Measurements from ENCODE around the gene NF2.
A peak's percentile ranks its signal among the peaks of the same experiment; 100 is the strongest.

Gene NF2

DNA sequence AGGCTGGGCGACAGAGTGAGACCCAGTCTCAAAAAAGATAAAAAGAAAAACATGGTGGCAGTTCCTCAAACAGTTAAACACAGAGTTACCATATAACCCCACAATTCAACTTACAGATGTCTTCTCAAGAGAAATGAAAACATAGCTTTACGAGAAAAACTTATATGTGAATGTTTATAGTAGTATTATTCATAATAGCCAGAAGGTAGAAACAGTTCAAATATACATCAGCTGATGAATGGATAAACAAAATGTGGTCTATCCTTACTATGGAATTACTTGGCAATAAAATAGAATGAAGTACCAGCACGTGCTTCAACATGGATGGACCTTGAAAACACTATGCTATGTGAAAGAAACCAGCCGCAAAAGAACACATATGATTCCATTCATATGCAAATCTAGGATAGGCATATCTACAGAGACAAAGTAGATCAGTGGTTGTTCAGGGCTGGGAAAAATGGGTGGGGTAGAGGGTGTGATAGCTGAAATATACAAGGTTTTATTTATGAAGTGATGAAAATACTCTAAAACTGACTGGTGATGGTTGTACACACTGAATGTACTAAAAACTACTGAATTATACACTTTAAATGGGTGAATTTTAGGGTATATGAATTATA lies 12.4 kb downstream of the NF2 start:
- no peak overlapping the region for H3K27ac Mint-ChIP-seq
- peaks cover 2% of the 10 kb centered on the region for H3K36me3 Mint-ChIP-seq (ENCODE audit: low read depth)
- peaks cover 42% of the 10 kb centered on the region for H3K4me1 Mint-ChIP-seq (ENCODE audit: low read depth)
- no peaks in the 10 kb centered on the region for H3K27me3 Mint-ChIP-seq
- no peak for DNase-seq
- no peaks in the 10 kb centered on the region for H3K9me3 Mint-ChIP-seq
- H3K4me3 Mint-ChIP-seq = no peak overlapping the region

DNA sequence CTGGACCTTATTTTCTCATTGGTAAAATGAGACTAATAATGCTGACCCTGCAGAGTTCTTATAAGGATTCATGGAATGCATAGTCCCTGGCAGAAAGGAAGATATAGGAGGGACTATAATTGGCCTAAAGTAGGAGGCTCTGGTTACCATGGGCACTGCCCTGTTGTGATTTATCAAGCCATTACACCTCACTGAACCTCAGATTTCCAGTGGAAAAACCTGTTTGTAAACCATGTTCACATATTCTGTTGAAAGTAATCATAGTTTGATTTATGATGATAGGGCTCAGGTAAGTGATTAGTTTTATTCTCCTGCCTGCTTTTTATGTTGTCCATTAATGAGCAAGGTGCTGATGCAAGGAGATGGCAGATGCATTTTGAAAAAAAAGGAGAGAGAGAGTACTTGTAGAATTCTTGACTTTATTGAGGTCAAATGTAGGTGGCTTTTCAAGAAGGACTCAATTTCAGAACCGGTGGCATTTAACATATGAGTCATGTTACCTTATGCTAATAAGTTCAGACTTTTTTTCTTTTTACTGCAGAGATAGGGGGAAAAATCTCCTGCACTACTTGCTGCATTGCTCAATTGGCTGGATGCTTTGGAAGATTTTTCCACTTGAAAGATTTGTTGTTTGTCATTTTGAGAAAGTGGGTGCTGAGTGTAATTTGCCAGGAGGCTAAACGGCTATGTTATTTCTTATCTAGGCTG lies 14.6 kb downstream of the NF2 start:
- peaks cover 56% of the 10 kb centered on the region for H3K4me1 Mint-ChIP-seq (ENCODE audit: low read depth)
- H3K9me3 Mint-ChIP-seq = no peaks in the 10 kb centered on the region
- no peaks in the 10 kb centered on the region for H3K27me3 Mint-ChIP-seq
- peak overlapping the region; percentile 70 for H3K27ac Mint-ChIP-seq
- peaks cover 2% of the 10 kb centered on the region for H3K36me3 Mint-ChIP-seq (ENCODE audit: low read depth)
- DNase-seq = no peak
- H3K4me3 Mint-ChIP-seq = no peak overlapping the region

- no peaks in the 10 kb centered on the region for H3K9me3 Mint-ChIP-seq
- H3K36me3 Mint-ChIP-seq (ENCODE audit: low read depth) = no peaks in the 10 kb centered on the region
- DNase-seq = no peak
- H3K27ac Mint-ChIP-seq = peak overlapping the region; percentile 26
- no peak overlapping the region for H3K4me3 Mint-ChIP-seq
- H3K4me1 Mint-ChIP-seq (ENCODE audit: low read depth) = peaks cover 81% of the 10 kb centered on the region
- H3K27me3 Mint-ChIP-seq = no peaks in the 10 kb centered on the region
Measured at GRCh38 chr22:29621761-29622526, 18.5 kb downstream of the NF2 start.

DNA sequence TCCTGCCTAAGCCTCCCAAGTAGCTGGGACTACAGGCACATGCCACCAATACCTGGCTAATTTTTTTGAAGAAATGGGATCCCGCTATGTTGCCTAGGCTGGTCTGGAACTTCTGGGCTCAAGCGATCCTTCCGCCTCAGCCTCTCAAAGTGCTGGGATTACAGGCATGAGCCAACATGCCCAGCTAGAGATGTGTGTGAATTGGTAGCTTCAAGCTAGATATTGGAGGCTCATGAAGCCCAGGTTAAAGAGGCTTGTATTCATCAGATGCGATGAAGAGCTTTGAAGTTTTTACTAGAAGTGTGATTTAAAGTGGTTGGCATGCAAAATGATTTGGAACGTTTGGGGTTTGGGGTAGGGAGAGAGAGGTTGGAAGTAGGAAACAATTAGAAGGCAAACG lies 19.6 kb downstream of the NF2 start:
- Mint-ChIP-seq H3K27ac (peak overlapping the region; percentile 84), H3K9me3 (no peaks in the 10 kb centered on the region), H3K27me3 (no peaks in the 10 kb centered on the region), H3K4me3 (no peak overlapping the region), H3K4me1 (ENCODE audit: low read depth) (peaks cover 75% of the 10 kb centered on the region), H3K36me3 (ENCODE audit: low read depth) (no peaks in the 10 kb centered on the region)
- DNase-seq = no peak

- Mint-ChIP-seq H3K4me1 (ENCODE audit: low read depth) (peaks cover 73% of the 10 kb centered on the region), H3K27ac (peak overlapping the region; percentile 84), H3K9me3 (no peaks in the 10 kb centered on the region), H3K27me3 (no peaks in the 10 kb centered on the region), H3K4me3 (no peak overlapping the region), H3K36me3 (ENCODE audit: low read depth) (no peaks in the 10 kb centered on the region)
- no peak for DNase-seq
Measured at GRCh38 chr22:29623553-29624169, 20.2 kb downstream of the NF2 start.

DNA sequence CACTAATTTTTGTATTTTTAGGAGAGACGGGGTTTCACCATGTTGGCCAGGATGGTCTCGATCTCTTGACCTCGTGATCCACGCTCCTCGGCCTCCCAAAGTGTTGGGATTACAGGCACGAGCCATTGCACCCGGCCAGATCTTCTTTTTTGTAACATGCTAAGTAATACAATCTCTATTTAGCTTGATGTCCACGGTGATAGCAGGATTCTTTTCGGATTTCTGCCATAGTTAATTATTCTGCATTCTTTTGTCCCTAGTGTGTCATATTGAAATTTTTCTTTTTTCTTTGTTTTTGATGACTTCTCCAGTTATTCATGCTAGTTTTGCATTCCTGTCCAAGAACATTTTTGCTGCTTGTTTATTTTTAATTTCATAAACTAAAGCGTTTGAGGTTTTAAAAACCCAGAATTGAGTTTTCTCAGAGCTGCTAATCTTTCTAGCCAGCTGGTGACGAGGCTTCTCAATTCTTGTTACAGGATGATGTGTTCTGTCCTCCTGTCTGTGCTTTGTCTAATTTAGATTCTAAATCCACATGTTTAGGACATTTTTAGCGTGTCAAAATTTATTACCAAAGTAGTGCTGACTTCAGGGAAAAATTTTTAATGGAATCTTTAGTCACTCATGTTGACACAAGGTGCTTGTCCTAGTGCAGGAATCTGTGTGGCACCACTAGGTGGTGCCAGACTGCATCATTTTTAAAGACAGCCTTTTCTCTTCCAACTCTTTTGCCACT lies 21.8 kb downstream of the NF2 start:
- Mint-ChIP-seq H3K27ac (peak overlapping the region; percentile 68), H3K4me1 (ENCODE audit: low read depth) (peaks cover 71% of the 10 kb centered on the region), H3K36me3 (ENCODE audit: low read depth) (peaks cover 3% of the 10 kb centered on the region), H3K4me3 (no peak overlapping the region), H3K27me3 (no peaks in the 10 kb centered on the region), H3K9me3 (no peaks in the 10 kb centered on the region)
- DNase-seq = no peak

DNA sequence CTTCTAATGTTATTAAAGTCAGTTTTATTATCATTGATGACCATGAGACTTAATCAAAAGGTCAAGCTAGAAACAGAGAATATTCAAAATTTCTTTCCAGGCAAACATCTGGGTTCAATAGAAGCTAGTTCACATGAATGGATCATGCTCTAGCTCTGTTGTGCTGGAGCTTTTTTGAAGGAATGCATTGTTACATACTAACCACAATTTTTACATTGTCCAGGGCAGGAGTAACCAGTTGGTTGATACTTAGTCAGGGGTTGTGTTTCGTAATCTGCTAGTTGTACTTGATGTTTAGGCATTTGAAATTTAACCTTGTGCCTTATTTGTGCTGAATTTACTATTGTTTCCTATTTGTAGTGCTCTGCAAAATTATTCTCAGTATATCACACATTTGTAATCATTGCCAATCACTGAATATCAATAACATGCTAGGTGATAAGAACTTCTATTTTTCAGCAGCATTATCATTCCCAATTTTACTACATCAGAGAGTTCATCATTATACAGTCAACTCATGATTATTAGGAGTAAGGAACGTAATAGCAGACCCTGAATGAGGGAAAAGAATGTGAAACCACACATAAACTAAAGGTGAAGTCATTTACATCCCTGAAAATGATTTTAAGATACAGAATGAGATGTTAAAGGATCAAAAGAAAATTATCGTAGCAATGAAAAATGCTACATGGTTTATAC lies 23.2 kb downstream of the NF2 start:
- Mint-ChIP-seq H3K4me1 (ENCODE audit: low read depth) (peaks cover 69% of the 10 kb centered on the region), H3K27ac (no peak overlapping the region), H3K27me3 (no peaks in the 10 kb centered on the region), H3K36me3 (ENCODE audit: low read depth) (peaks cover 3% of the 10 kb centered on the region), H3K9me3 (no peaks in the 10 kb centered on the region), H3K4me3 (no peak overlapping the region)
- no peak for DNase-seq

- Mint-ChIP-seq H3K4me3 (no peak overlapping the region), H3K4me1 (ENCODE audit: low read depth) (peaks cover 68% of the 10 kb centered on the region)
Measured at GRCh38 chr22:29627196-29627535, 23.7 kb downstream of the NF2 start.

DNA sequence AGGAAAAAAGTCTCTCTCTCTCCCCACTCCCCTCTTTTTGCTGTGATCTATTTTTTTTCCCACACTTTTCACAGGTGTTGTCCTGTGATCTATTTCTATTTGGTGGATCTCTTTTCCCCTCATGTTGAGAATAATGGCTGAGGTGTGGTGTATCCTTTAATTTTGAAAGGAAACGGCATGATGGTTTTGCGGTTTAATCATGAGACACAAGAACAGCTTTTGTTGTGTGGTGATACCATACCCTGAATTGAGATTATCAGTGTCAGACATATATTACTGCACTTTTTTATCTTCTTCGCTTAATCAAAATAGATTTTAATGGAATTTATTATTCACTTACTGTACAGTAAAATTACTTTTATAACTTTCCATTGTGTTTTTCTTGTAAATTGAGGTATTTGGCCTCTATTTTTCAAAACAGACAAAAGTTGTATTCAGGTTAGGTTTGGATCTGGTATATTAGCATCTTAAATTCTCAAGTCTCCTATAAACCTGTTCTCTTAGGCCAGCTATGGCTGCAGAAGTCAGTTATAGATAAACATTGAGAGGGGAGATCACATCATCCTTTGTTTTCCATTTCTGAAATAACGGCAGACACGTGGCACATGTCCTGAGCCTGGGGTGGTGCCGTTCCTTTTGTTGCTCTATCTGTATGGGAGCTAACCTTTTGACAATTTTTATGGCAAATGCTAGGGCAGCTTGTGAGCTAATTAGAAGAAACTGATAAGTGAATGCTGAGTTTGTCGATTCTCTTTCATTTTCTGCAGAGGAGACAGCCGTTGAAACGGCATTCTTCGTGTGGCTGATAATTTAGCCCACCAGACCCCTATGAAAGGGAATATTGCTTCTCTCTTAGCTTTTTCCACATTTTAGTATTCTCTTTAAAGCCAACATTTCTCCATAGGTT lies 25.8 kb downstream of the NF2 start:
- H3K9me3 Mint-ChIP-seq = no peaks in the 10 kb centered on the region
- DNase-seq = no peak
- H3K27me3 Mint-ChIP-seq = no peaks in the 10 kb centered on the region
- peaks cover 69% of the 10 kb centered on the region for H3K4me1 Mint-ChIP-seq (ENCODE audit: low read depth)
- H3K27ac Mint-ChIP-seq = no peak overlapping the region
- H3K36me3 Mint-ChIP-seq (ENCODE audit: low read depth) = peaks cover 3% of the 10 kb centered on the region
- H3K4me3 Mint-ChIP-seq = no peak overlapping the region

More at GRCh38 chr22:29627196-29627535, 23.7 kb downstream of the NF2 start:
- H3K27me3 Mint-ChIP-seq = no peaks in the 10 kb centered on the region
- no peak overlapping the region for H3K27ac Mint-ChIP-seq
- no peaks in the 10 kb centered on the region for H3K9me3 Mint-ChIP-seq
- H3K36me3 Mint-ChIP-seq (ENCODE audit: low read depth) = peaks cover 3% of the 10 kb centered on the region
- no peak for DNase-seq

GRCh38 chr22:29629903-29630516 lies 26.6 kb downstream of the NF2 start:
- DNase-seq = no peak
- no peak overlapping the region for H3K27ac Mint-ChIP-seq
- H3K36me3 Mint-ChIP-seq (ENCODE audit: low read depth) = peaks cover 3% of the 10 kb centered on the region
- H3K4me3 Mint-ChIP-seq = no peak overlapping the region
- H3K27me3 Mint-ChIP-seq = no peaks in the 10 kb centered on the region
- no peaks in the 10 kb centered on the region for H3K9me3 Mint-ChIP-seq
- H3K4me1 Mint-ChIP-seq (ENCODE audit: low read depth) = peaks cover 64% of the 10 kb centered on the region

DNA sequence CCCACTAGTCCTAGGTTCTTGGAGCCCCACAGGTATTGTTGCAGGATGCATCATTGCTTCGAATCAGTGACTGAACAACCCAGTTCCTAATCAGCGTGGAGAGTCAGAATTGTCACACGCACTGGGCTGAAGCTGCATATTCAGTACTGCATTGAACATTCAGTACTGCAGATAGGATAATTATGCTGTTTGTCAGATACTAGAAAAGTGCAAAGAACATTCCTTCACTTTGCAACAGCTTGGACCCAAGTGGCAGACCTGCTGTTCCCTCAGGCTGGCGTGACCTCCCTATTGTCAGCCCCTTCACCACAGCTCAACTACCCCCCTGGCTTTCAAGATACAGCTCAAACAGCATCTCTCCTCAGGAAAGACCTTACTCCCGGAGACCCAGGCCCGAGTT lies 27.6 kb downstream of the NF2 start:
- H3K27ac Mint-ChIP-seq = no peak overlapping the region
- no peak for DNase-seq
- H3K4me1 Mint-ChIP-seq (ENCODE audit: low read depth) = peaks cover 58% of the 10 kb centered on the region
- peaks cover 3% of the 10 kb centered on the region for H3K36me3 Mint-ChIP-seq (ENCODE audit: low read depth)
- H3K9me3 Mint-ChIP-seq = no peaks in the 10 kb centered on the region
- H3K4me3 Mint-ChIP-seq = no peak overlapping the region
- no peaks in the 10 kb centered on the region for H3K27me3 Mint-ChIP-seq

DNA sequence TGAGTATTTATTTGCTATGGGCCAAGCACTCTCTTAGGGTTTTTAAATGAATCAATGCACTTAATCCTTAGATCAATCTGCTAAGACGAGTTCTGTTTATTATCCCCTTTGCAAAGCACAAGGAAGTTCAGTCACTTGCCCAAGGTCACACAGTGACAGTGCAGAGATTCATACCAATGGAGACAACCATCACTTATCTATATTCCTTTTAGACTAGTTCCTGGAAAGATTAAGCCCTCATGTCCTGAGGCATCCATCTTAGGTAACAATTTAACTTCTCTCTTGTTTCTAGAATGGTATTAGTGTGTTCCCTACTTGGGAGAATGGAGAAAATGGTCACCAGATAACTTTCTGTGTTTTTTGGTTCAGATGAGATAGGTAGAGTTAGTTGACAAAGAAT lies 28.3 kb downstream of the NF2 start:
- DNase-seq = no peak
- H3K27me3 Mint-ChIP-seq = no peaks in the 10 kb centered on the region
- peaks cover 52% of the 10 kb centered on the region for H3K4me1 Mint-ChIP-seq (ENCODE audit: low read depth)
- peaks cover 4% of the 10 kb centered on the region for H3K36me3 Mint-ChIP-seq (ENCODE audit: low read depth)
- H3K9me3 Mint-ChIP-seq = no peaks in the 10 kb centered on the region
- H3K4me3 Mint-ChIP-seq = no peak overlapping the region
- no peak overlapping the region for H3K27ac Mint-ChIP-seq

DNA sequence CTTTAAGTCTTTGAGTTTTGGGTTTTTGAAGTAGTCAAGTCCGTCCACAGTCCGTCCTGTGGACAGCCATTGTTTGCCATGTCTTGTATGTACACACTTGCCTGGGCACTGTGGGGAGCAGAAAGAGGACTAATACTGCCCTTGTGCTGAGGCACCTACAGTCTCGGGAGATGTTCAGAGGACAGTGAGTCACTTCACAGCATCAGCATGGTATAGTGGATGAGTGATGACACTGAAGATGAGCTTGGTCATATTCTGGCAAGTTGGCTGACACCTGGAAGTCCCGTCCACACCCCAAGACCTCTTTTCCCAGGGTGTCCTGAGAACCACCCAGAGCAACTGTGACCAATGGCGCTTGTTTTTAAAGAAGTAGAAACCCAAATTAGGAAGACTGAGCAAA lies 29.2 kb downstream of the NF2 start:
- Mint-ChIP-seq H3K4me1 (ENCODE audit: low read depth) (peaks cover 46% of the 10 kb centered on the region), H3K9me3 (no peaks in the 10 kb centered on the region), H3K27me3 (no peaks in the 10 kb centered on the region), H3K27ac (peak overlapping the region; percentile 8), H3K36me3 (ENCODE audit: low read depth) (peaks cover 12% of the 10 kb centered on the region), H3K4me3 (no peak overlapping the region)
- DNase-seq = no peak

All from activated T-cell treated with anti-CD3 and anti-CD28 coated beads, Interleukin-2, amount 50 U/mL, for 24 hours (primary cell).